D721Med (cell line): ENCODE measurements around the gene KRTAP5-10.
"Not testable (repeated sequence)": the region's sequence is repeated elsewhere in the genome, so short reads cannot be mapped to it uniquely, and the experiment has no call there.

Source experiments
- DNase-seq: peaks from one replicate; pipeline ENCODE4 v3.0.0; 2011; ENCODE audit warnings: low spot score; ENCODE audit not compliant: insufficient read length
- FAIRE-seq: peaks from 2 replicates; lab custom pipeline; 2011; peaks lifted over from hg19 to GRCh38; lab: Jason Lieb, UNC

The KRTAP5-10 gene

GRCh38 chr11:71611218-71611910 lies 46.0 kb downstream of the KRTAP5-10 start:
- DNase-seq, FAIRE-seq: not testable (repeated sequence)

DNA sequence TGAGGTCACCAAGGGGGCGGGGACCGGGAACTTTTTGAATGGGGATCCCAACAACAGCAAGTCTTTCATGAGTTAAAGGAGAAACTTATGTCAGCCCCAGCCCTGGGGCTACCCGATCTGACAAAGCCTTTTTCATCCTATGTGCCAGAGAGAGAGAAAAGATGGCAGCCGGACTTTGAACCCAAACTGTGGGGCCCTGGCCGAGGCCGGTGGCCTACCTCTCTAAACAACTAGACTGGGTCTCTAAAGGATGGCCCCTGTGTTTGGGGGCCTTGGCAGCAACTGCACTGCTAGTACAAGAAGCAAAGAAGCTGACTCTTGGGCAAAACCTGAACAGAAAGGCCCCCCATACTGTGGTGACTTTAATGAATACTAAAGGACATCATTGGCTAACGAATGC lies 48.6 kb downstream of the KRTAP5-10 start:
- not testable (repeated sequence) for DNase-seq, FAIRE-seq

DNA sequence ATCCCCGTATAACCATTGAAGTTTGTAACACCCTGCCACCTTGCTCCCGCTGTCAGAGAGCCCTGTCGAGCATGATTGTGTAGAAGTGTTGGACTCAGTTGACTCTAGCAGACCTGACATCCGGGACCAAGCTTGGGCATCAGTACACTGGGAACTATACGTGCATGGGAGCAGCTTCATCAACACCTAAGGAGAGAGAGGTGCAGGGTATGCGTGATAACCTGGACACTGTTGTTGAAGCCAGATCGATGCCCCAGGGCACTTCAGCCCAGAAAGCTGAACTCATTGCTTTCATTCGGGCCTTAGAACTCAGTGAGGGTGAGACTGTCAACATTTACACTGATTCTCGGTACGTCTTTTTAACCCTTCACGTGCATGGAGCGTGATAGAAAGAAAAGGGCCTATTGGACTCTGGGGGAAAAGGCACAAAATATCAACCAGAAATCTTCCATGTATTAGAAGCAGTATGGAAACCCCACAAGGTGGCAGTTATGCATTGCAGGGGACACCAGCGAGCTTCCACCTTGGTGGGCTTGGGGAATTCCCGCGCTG lies 49.1 kb downstream of the KRTAP5-10 start:
- not testable (repeated sequence) for FAIRE-seq, DNase-seq

GRCh38 chr11:71615003-71615402 lies 49.6 kb downstream of the KRTAP5-10 start:
- FAIRE-seq = not testable (repeated sequence)

More at GRCh38 chr11:71615003-71615402, 49.6 kb downstream of the KRTAP5-10 start:
- DNase-seq = not testable (repeated sequence)
